ENCODE measurements around the gene DPH1.

Gene DPH1

GRCh38 chr17:2063261-2064146 lies 33.6 kb downstream of the DPH1 start:
- DNase-seq, result no peak

DNA sequence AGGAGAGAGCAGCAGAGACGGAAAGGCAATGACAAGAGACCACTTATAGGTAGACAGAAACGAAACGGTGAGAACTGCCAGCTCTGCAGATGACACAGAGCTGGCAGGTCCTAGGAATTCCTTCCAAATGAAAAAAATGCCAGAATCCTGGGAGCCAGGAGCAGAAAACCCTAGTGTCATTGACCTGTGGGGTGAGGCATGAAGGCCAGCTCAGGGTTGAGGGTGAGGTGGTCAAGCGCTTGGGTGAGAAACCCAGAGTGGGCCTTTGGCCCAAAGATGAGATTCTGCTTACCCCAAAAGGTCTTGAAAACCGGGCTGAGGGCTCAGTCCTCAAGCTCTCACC lies 34.2 kb downstream of the DPH1 start:
- DNase-seq, result no peak

- DNase-seq, result no peak
These were observed 34.6 kb downstream of the DPH1 start for GRCh38 chr17:2064520-2064971.

DNA sequence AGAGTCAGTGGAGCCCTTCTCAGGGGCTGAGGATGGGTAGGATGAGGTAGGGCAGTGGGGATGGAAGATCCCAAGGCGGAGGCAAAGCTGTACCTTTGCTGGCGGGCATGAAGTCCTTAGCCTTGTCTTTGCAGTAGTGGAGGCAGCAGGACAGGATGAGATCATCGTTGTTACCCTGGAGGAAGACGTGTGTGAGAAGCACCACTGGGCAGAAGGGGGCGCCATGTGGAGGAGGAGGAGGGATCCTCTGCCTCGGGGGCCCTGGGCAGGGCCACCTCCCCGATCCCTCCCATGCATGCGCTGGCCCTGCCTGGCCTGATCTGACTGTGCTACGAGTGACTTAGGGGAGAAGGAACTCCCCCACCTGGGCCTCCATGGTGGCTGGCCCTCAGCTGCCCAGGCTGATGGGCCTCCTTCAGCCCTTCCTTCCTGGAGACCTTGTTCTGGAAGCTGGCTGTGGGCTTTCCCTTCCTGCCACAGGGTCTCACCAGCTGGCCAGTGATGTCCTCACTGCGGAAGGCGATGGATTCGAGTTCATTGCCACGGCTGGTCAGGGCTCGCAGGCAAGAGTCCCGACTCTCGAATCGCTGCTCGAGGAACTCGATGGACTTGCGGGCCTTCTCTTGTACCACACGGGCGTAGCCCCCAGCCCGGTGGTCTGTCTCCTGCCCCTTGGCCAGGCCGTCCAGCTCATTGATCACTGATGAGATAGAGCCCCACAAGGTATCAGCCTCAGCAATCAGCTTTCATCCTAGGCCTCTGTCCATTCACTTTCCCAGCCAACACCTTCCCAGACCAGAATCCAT lies 35.2 kb downstream of the DPH1 start:
- no peak for DNase-seq

- no peak for DNase-seq
These were observed 36.0 kb downstream of the DPH1 start for GRCh38 chr17:2065949-2066400.

- DNase-seq, result no peak
These were observed 37.2 kb downstream of the DPH1 start for GRCh38 chr17:2067048-2067561.

- no peak for DNase-seq
These were observed 37.7 kb downstream of the DPH1 start for GRCh38 chr17:2067608-2068024.

GRCh38 chr17:2068031-2068518 lies 38.1 kb downstream of the DPH1 start:
- DNase-seq, result no peak

DNA sequence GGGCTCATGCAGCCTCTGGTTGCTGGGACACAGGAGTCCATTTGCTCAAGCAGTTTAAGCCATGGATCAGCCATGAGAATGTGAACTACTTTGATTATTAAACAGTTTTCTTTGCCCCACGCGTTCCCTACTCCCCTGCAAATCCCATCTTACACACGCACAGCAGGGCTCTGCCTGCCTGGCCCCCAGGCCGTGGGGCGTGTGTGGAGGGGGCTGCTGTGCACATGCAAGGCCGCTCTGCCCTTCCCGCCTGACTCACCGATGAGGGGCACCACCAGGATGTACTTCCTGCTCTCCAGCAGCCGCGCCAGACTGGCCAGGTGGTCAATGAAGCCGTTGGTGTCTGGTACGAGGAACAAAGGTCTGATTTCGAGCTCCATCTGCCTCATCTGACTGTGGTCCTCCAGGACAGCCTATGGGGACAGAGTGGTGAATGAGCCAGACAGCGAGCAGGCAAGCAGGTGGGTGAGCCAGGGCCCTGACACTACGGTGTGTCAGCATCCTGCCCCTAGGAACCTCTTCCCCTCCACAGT lies 38.6 kb downstream of the DPH1 start:
- DNase-seq, result no peak

GRCh38 chr17:2070241-2071023 lies 40.5 kb downstream of the DPH1 start:
- DNase-seq, result no peak

GRCh38 chr17:2071024-2071385 lies 41.1 kb downstream of the DPH1 start:
- no peak for DNase-seq

DNA sequence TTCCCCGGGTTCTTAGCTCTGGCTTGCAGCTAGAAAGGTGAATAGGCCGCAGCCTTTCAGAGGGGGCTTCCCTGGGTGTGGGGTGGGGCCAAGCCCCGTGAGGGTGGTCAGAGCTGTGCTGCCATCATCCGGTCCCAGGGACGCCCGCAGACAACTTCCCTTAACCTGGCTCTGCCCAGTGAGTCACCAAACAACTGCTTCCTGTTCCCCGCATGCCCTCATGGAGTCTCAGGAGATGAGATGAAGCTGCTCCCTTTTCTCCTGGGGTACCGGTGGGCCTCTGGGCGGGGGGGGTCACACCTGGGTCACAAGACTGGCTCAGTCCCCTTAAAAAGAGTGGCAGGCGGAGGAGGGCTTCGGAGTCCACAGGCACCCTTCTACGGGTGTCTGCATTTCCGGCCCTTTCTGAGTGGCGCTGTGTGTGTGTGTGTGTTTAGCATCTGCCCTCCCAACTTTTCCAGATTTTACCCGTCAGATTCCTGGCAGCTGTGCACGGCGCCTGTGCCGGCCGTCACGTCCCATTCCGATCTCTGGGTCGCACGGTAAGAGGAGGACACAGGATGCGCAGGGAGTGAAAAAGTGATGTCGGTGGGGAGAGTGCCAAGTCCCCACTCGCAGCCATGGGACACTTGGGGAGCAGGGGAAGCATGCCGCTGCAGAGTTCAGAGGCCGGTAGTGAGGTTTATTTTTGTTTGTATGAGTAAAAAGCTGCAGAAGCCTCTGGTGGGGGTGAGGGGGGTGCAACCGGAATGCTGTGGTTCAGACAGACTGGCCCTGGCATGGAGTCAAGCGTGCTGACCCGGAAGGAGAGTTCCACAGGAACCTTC lies 41.7 kb downstream of the DPH1 start:
- no peak for DNase-seq

DNA sequence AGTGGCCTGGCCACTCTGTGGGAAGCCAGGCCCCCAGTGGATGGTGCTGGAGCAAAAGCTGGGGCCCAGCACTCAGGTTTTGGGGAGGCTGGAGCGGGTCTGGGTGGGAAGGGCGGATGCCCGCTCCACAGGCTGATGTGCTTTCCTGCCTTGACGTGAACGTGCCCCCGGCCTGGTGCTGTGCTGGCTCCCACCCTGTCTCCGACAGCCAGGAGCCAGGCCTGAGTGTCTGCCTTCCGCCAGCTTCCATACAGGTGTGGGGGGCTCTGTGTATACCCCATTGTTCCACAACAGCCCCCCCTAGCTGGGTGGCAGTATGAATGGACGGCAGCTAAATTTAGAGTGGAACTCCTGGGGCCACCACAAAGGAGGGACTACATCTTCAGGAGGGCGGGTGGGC lies 45.0 kb downstream of the DPH1 start:
- DNase-seq, result no peak

DNA sequence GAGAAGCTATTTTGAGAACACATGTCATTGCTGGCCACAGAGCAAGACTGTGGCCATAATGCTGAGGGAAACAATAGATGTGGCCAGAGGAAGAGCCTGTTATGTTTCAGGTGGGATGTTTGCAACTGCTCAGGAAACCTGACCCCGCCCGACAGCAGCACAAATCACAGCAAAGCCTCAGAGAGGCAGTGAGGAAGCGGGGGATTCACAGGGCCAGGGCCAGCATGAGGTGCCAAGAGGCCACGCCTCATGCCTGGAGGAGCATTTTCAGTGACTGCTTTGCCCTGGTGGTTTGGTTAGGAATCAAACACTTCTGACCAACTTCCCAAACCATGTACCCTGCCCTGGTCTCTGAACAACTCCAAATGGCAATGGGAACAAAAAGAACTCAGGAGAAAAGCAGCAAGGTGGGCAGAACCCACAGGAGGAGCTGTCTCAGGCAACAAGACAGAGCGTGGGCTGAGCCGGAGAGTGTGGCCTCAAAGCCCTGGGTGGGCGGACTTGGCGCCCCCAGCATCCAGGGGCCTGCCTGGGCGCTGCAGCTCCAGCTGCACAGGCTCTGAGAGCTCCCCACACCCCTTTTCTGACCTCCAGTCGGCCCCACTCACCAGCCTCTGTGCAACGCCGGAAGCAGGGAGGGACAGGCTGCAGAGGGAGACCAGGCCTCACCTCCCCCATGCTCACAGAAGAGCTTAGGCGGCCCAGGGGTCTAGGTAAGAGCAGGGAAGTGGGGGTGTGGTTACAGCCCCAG lies 45.6 kb downstream of the DPH1 start:
- no peak for DNase-seq

GRCh38 chr17:2076087-2076984 lies 46.4 kb downstream of the DPH1 start:
- DNase-seq, result no peak

DNA sequence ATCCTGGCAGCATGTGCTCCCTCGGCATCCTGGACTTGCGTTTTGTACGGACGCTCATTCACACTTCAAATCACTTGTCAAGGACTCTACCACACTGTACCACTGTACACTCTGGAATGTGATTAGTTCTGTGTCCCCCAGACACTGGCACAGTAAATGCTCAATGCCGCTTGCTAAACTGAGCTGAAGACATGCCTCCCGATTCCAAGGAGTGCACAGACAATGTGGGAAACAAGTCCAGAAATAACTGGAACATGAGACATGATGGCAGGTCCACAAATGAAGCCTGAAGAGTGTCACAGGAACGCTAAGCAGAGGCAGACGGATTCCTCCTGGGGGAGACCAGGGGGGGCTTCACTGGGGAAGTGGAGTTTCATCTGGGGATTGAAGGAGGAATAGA lies 47.1 kb downstream of the DPH1 start:
- no peak for DNase-seq

DNA sequence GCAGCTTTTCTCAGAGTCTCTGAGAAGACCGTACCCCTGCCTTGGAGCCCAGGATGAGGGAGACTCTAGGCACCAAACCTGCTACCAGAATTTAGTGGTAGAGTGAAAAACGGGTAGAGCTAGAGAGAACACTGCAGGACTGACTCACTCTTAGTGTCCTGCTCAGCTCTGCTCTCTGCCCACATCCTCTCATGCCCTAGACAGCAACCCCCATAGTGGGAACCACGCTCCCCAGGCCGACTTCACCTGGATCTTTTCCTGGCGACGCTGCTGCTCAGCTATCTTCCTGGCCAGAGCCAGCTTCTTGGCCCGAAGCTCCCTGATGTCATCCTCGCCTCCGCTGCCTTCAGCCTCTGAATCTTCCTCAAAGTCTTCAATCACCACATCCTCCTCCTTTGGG lies 51.6 kb downstream of the DPH1 start:
- DNase-seq, result no peak

GRCh38 chr17:2082003-2082781 lies 52.2 kb downstream of the DPH1 start:
- DNase-seq, result no peak

- no peak for DNase-seq
These were observed 53.7 kb downstream of the DPH1 start for GRCh38 chr17:2083613-2084035.

Measured in COR-L47 (cell line).